Activated B cell treated with CpG ODN at 0.5 μM for 24 hours (primary cell): ENCODE data around the gene AKTIP. TPM values are rescaled to one million over a fixed set of nuclear protein-coding genes. Genes with fewer than 3 reads are reported as not detected.
"Not testable (repeated sequence)": the region's sequence is repeated elsewhere in the genome, so short reads cannot be mapped to it uniquely, and the experiment has no call there.

Experiments used
- ATAC-seq: fragments of 200-7000 bp; cut with Tn5 transposase; one replicate; pipeline ENCODE4 v1.10.0; 2021; ENCODE audit warnings: low read depth, mild to moderate bottlenecking, moderate library complexity
- CTCF ChIA-PET: fragments of 350-600 bp; sonication (Branson Sonifier 250); formaldehyde crosslinking; loops from one replicate; lab custom pipeline; 2021; ENCODE audit warnings: antibody characterized with exemption; lab: Charles Lee
- POLR2A ChIA-PET: fragments of 350-600 bp; sonication (Branson Sonifier 250); formaldehyde crosslinking; loops from one replicate; lab custom pipeline; 2021; ENCODE audit warnings: antibody characterized with exemption; lab: Charles Lee
- DNase-seq: peaks from one replicate; pipeline ENCODE4 v3.0.0; 2022
- H3K27ac Mint-ChIP-seq: one replicate; pipeline ENCODE4 v1.8.0; 2020; ENCODE audit warnings: mixed read lengths
- H3K27me3 Mint-ChIP-seq: one replicate; pipeline ENCODE4 v1.8.0; 2021; ENCODE audit warnings: mixed read lengths
- H3K36me3 Mint-ChIP-seq: one replicate; pipeline ENCODE4 v1.8.0; 2021; ENCODE audit warnings: low read depth, mixed read lengths
- H3K4me1 Mint-ChIP-seq: one replicate; pipeline ENCODE4 v1.8.0; 2021; ENCODE audit warnings: mixed read lengths
- H3K4me3 Mint-ChIP-seq: one replicate; pipeline ENCODE4 v1.8.0; 2020; ENCODE audit warnings: mild to moderate bottlenecking, mixed read lengths
- H3K9me3 Mint-ChIP-seq: one replicate; pipeline ENCODE4 v1.8.0; 2020; ENCODE audit warnings: mixed read lengths
- intact Hi-C: fragments of 100-400 bp; cut with micrococcal nuclease; formaldehyde crosslinking; loops from one replicate; pipeline ENCODE4 v1.15.1; 2024
- total RNA-seq: library from RNA; stranded (reverse); gene quantifications from 2 replicates; pipeline ENCODE4 v1.2.3, GENCODE V29; 2022
- TF ChIP-seq, protein P1 (sequence below): fragments of 200-600 bp; IDR thresholded peaks from one replicate; pipeline ENCODE4 v1.8.0; 2022; ENCODE audit warnings: antibody characterized with exemption, mild to moderate bottlenecking

Gene AKTIP
- total RNA-seq, 1 donor from 2014 or later, result 22.8 TPM

DNA sequence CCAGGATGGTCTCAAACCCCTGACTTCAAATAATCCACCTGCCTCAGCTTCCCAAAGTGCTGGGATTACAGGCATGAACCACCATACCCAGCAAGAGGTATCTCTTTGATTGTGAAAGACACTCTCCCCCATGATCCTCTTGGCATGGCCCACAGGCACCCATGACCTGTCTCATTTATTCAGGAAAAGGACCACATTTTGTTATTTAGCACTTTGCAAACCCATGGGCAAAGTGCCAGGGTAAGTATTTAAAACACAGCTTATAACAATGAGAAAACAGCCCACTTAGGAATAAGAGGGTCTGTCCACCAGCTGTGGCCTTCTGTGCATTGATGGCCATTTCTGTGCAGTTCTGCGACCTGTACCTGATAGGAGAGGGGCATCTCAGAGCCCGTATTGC, 12.8 kb upstream of the AKTIP start:
- DNase-seq, result no peak
- ATAC-seq, result no peak
- ChIA-PET POLR2A (interaction anchor here (0.6 kb wide), 1 partner anchor 12 kb away, joined by 12 read pairs; no protein-coding TSS in a partner anchor), CTCF (no interaction called here)
- Mint-ChIP-seq H3K9me3 (peaks cover 3% of the 10 kb centered on the region), H3K4me1 (peaks cover 48% of the 10 kb centered on the region), H3K4me3 (peak overlapping the region; percentile 5), H3K27ac (peak overlapping the region; percentile 37), H3K27me3 (no peaks in the 10 kb centered on the region), H3K36me3 (no peaks in the 10 kb centered on the region)
- intact Hi-C loops, result no loop called here
- TF ChIP-seq, protein P1, sequence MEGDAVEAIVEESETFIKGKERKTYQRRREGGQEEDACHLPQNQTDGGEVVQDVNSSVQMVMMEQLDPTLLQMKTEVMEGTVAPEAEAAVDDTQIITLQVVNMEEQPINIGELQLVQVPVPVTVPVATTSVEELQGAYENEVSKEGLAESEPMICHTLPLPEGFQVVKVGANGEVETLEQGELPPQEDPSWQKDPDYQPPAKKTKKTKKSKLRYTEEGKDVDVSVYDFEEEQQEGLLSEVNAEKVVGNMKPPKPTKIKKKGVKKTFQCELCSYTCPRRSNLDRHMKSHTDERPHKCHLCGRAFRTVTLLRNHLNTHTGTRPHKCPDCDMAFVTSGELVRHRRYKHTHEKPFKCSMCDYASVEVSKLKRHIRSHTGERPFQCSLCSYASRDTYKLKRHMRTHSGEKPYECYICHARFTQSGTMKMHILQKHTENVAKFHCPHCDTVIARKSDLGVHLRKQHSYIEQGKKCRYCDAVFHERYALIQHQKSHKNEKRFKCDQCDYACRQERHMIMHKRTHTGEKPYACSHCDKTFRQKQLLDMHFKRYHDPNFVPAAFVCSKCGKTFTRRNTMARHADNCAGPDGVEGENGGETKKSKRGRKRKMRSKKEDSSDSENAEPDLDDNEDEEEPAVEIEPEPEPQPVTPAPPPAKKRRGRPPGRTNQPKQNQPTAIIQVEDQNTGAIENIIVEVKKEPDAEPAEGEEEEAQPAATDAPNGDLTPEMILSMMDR, result no peak

DNA sequence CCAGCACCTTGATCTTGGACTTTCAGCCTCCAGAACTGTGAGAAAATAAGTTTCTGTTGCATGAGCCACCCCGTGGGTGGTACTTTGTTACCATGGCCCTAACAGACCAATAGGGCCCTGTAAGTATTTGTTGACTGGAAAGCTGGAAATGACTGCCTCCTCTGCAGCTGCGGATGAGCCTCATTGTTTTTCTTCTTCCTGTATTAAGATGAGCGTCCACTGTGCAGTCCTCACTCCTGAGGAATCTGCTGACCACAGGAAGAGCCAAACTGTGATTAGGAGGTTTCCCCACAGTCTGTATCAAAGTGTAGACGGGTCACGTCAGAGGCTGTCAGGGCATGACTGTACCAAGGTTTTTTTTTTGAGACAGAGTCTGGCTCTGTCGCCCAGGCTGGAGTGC, 12.2 kb upstream of the AKTIP start:
- Mint-ChIP-seq H3K27me3 (no peaks in the 10 kb centered on the region), H3K4me1 (peaks cover 48% of the 10 kb centered on the region), H3K27ac (no peak overlapping the region), H3K4me3 (no peak overlapping the region), H3K9me3 (peaks cover 3% of the 10 kb centered on the region), H3K36me3 (no peaks in the 10 kb centered on the region)
- CTCF ChIA-PET, result no interaction called here
- DNase-seq, result no peak
- TF ChIP-seq, protein P1, result no peak
- POLR2A ChIA-PET, result interaction anchor here (0.6 kb wide), 1 partner anchor 12 kb away, joined by 12 read pairs; no protein-coding TSS in a partner anchor
- no peak for ATAC-seq
- intact Hi-C loops, result no loop called here

DNA sequence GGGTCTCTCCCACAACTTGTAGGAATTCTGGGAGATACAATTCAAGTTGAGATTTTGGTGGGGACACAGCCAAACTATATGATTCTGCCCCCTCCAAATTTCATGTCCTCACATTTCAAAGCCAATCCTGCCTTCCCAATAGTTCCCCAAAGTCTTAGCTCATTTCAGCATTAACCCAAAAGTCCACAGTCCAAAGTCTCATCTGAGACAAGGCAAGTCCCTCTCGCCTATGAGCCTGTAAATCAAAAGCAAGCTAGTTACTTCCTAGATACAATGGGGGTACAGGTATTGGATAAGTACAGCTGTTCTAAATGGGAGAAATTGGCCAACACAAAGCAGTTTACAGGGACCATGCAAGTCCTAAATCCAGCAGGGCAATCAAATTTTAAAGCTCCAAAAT, 9.8 kb upstream of the AKTIP start:
- intact Hi-C loops, result loop anchor here (5.0 kb wide), 1 partner anchor 535 kb away; no protein-coding TSS in a partner anchor
- H3K36me3 Mint-ChIP-seq, H3K9me3 Mint-ChIP-seq, DNase-seq, H3K27ac Mint-ChIP-seq, CTCF ChIA-PET, ATAC-seq, H3K4me3 Mint-ChIP-seq, H3K27me3 Mint-ChIP-seq: not testable (repeated sequence)
- POLR2A ChIA-PET, result interaction anchor here (1.5 kb wide), 1 partner anchor 9 kb away, joined by 4 read pairs; the partner anchor contains the start of gene AKTIP
- peaks cover 31% of the 10 kb centered on the region for H3K4me1 Mint-ChIP-seq

DNA sequence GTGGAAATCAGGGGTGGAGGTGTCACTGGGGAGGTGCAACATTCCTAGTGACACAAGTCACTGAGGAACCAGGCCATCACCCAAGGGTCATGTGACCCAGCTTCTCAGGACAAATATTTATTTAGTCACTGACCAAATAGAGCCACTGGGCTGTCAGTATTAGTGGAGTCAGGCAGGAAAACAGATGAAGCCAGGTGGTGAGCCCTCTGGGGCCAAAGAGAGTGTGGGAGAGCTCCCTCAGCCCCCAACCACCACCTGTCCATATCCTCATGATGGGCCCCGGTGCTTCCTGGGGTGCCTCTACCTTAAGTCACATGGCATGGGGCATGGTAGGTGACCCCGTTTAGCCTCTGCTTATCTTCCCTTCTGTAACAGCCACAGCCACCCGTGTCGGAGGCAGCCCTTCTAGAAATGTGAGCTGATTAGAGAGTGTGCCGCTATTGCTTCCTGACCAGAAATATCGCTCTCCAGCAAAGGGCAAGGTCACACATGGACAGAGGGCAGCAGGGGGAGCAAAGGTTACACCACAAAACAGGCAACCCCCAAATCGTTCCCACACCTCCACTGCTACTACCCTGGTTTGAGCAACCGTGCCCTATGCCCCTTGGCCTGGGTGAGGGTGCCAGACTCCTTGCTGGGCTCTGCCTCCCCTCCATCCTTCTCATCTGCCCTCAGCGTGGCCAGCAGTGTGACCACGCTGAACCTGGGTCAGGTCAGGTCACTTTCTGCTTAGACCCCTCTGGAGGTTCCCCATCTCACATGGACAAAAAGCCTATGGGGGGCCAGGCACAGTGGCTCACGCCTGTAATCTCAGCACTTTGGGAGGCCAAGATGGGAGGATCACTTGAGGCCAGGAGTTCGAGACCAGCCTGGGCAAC, 8.6 kb upstream of the AKTIP start:
- DNase-seq, result no peak
- intact Hi-C loops, result loop anchor here (5.0 kb wide), 1 partner anchor 534 kb away; no protein-coding TSS in a partner anchor
- no peak for ATAC-seq
- H3K4me1 Mint-ChIP-seq, result peaks cover 19% of the 10 kb centered on the region
- peaks cover 3% of the 10 kb centered on the region for H3K9me3 Mint-ChIP-seq
- H3K4me3 Mint-ChIP-seq, result no peak overlapping the region
- ChIA-PET CTCF (interaction anchor here (0.8 kb wide), 1 partner anchor 1319 kb away, joined by 3 read pairs; no protein-coding TSS in a partner anchor), POLR2A (no interaction called here)
- H3K36me3 Mint-ChIP-seq, result no peaks in the 10 kb centered on the region
- H3K27ac Mint-ChIP-seq, result no peak overlapping the region
- TF ChIP-seq, protein P1, result no peak
- H3K27me3 Mint-ChIP-seq, result no peaks in the 10 kb centered on the region

DNA sequence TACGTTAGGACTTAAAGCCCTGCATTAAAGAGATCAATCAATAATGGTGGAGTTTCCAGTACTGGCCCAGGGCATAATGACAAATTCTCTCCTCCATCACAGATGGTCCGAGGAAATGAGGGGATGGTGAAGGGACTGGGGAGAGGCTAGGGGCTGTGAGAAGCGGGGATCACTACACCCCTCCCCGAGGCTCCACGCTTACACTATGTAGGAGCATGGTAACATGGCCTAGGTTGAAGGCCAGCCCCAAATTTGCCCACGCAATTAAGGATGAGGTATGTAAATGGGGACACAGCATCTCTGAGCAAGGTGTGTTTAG, 8.0 kb upstream of the AKTIP start:
- H3K4me3 Mint-ChIP-seq, result no peak overlapping the region
- no peaks in the 10 kb centered on the region for H3K36me3 Mint-ChIP-seq
- H3K4me1 Mint-ChIP-seq, result peaks cover 15% of the 10 kb centered on the region
- H3K27me3 Mint-ChIP-seq, result no peaks in the 10 kb centered on the region
- POLR2A ChIA-PET, result no interaction called here
- CTCF ChIA-PET, result interaction anchor here (0.8 kb wide), 1 partner anchor 1319 kb away, joined by 3 read pairs; no protein-coding TSS in a partner anchor
- H3K9me3 Mint-ChIP-seq, result peaks cover 3% of the 10 kb centered on the region
- intact Hi-C loops, result loop anchor here (5.0 kb wide), 1 partner anchor 534 kb away; no protein-coding TSS in a partner anchor
- H3K27ac Mint-ChIP-seq, result no peak overlapping the region
- DNase-seq (no peak), ATAC-seq (no peak)
- TF ChIP-seq, protein P1, result no peak
